SK-N-SH (cell line): ENCODE results near the gene DTX2.
"Not testable (repeated sequence)": the region's sequence is repeated elsewhere in the genome, so short reads cannot be mapped to it uniquely, and the experiment has no call there.

Experiments used
- EP300 ChIP-seq, 2 experiments: IDR thresholded peaks; 2 replicates each; pipeline versions ENCODE4 v1.4.0 to v1.6.1; 2012; ENCODE audit warnings: borderline replicate concordance in 1 of 2, low read depth in 1 of 2, low read length in 1 of 2
- EZH2phosphoT487 ChIP-seq: fragments of 200-600 bp; sonication (generic); IDR thresholded peaks from 2 replicates; pipeline ENCODE4 v1.6.1; 2017; ENCODE audit warnings: low read depth, mixed run types, mild to moderate bottlenecking, antibody characterized with exemption, moderate library complexity, borderline replicate concordance
- MXI1 ChIP-seq: IDR thresholded peaks from 2 replicates; pipeline ENCODE4 v1.6.1; 2012; ENCODE audit warnings: mild to moderate bottlenecking, low read depth, low read length, improper control_type of control experiment
- NFIC ChIP-seq: IDR thresholded peaks from 2 replicates; pipeline ENCODE4 v1.4.0; 2012; ENCODE audit warnings: borderline replicate concordance
- NRF1 ChIP-seq: IDR thresholded peaks from 2 replicates; pipeline ENCODE4 v1.6.1; 2012; ENCODE audit warnings: low read depth, mild to moderate bottlenecking, low read length
- POLR2AphosphoS5 ChIP-seq: IDR thresholded peaks from 2 replicates; pipeline ENCODE4 v1.6.1; 2012; ENCODE audit warnings: low read depth, low read length
- TAF1 ChIP-seq: IDR thresholded peaks from 2 replicates; pipeline ENCODE4 v1.6.1; 2012; ENCODE audit warnings: low read depth, mild to moderate bottlenecking, low read length, moderate library complexity, borderline replicate concordance
- TF ChIP-seq, protein P1 (sequence below): fragments of 200-600 bp; sonication (generic); IDR thresholded peaks from 2 replicates; pipeline ENCODE4 v1.6.1; 2017; ENCODE audit warnings: antibody characterized with exemption, mild to moderate bottlenecking, moderate library complexity
- TF ChIP-seq, protein P2 (sequence below): IDR thresholded peaks from 2 replicates; pipeline ENCODE4 v1.6.1; 2012; ENCODE audit warnings: mild to moderate bottlenecking, low read depth, low read length, moderate library complexity

DNA sequence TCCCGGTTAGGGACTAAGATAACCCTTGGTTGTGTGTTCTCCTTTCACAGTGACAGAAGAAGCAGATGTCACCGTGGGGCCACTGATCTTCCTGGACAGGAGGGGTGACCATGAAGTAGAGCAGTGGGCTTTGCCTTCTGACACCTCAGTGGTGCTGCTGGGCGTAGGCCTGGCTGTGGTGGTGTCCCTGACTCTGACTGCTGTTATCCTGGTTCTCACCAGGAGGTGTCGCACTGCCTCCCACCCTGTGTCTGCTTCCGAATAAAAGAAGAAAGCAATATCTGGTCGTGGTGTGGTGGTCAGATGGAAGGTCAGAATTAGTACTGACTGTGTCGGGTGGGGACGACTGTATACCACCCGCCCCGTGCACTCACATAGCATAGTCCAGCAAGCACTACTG lies 19.7 kb upstream of the DTX2 start:
- TF ChIP-seq, protein P1, sequence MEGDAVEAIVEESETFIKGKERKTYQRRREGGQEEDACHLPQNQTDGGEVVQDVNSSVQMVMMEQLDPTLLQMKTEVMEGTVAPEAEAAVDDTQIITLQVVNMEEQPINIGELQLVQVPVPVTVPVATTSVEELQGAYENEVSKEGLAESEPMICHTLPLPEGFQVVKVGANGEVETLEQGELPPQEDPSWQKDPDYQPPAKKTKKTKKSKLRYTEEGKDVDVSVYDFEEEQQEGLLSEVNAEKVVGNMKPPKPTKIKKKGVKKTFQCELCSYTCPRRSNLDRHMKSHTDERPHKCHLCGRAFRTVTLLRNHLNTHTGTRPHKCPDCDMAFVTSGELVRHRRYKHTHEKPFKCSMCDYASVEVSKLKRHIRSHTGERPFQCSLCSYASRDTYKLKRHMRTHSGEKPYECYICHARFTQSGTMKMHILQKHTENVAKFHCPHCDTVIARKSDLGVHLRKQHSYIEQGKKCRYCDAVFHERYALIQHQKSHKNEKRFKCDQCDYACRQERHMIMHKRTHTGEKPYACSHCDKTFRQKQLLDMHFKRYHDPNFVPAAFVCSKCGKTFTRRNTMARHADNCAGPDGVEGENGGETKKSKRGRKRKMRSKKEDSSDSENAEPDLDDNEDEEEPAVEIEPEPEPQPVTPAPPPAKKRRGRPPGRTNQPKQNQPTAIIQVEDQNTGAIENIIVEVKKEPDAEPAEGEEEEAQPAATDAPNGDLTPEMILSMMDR, result not testable (repeated sequence)
- TF ChIP-seq POLR2AphosphoS5; EP300 (IDR thresholded peaks at IDR 0.05; ENCODE audit: borderline replicate concordance in 1 of 2, low read depth in 1 of 2, low read length in 1 of 2); MXI1; NRF1; TAF1; EZH2phosphoT487; NFIC: not testable (repeated sequence)
- TF ChIP-seq, protein P2, sequence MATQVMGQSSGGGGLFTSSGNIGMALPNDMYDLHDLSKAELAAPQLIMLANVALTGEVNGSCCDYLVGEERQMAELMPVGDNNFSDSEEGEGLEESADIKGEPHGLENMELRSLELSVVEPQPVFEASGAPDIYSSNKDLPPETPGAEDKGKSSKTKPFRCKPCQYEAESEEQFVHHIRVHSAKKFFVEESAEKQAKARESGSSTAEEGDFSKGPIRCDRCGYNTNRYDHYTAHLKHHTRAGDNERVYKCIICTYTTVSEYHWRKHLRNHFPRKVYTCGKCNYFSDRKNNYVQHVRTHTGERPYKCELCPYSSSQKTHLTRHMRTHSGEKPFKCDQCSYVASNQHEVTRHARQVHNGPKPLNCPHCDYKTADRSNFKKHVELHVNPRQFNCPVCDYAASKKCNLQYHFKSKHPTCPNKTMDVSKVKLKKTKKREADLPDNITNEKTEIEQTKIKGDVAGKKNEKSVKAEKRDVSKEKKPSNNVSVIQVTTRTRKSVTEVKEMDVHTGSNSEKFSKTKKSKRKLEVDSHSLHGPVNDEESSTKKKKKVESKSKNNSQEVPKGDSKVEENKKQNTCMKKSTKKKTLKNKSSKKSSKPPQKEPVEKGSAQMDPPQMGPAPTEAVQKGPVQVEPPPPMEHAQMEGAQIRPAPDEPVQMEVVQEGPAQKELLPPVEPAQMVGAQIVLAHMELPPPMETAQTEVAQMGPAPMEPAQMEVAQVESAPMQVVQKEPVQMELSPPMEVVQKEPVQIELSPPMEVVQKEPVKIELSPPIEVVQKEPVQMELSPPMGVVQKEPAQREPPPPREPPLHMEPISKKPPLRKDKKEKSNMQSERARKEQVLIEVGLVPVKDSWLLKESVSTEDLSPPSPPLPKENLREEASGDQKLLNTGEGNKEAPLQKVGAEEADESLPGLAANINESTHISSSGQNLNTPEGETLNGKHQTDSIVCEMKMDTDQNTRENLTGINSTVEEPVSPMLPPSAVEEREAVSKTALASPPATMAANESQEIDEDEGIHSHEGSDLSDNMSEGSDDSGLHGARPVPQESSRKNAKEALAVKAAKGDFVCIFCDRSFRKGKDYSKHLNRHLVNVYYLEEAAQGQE, result not testable (repeated sequence)
